Endodermal cell (in vitro differentiated cells): ENCODE measurements around the gene USHBP1. TPM values are rescaled to one million over a fixed set of nuclear protein-coding genes. Genes with fewer than 3 reads are reported as not detected.

Experiments
- DNase-seq: peaks from one replicate; pipeline ENCODE4 v3.0.0-alpha.2; 2017
- H3K27ac ChIP-seq: 2 replicates; pipeline ENCODE4 v1.5.1; 2013; ENCODE audit warnings: mild to moderate bottlenecking, low read depth, low read length, moderate library complexity
- H3K27me3 ChIP-seq: 2 replicates; pipeline ENCODE4 v1.6.1; 2013; ENCODE audit warnings: mild to moderate bottlenecking, low read length, moderate library complexity; ENCODE audit not compliant: insufficient read depth, control insufficient read depth, poor library complexity, severe bottlenecking
- H3K36me3 ChIP-seq: 2 replicates; pipeline ENCODE4 v1.7.0; 2013; ENCODE audit warnings: mild to moderate bottlenecking, low read length, moderate library complexity; ENCODE audit not compliant: control insufficient read depth, insufficient read depth
- H3K4me1 ChIP-seq: one replicate; pipeline ENCODE4 v1.7.0; 2013; ENCODE audit warnings: low read length; ENCODE audit not compliant: control insufficient read depth, insufficient read depth
- H3K4me3 ChIP-seq: 2 replicates; pipeline ENCODE4 v1.5.1; 2013; ENCODE audit warnings: mild to moderate bottlenecking, low read length, moderate library complexity
- H3K9ac ChIP-seq: 2 replicates; pipeline ENCODE4 v1.6.1; 2013; ENCODE audit warnings: mild to moderate bottlenecking, low read length, moderate library complexity; ENCODE audit not compliant: poor library complexity, severe bottlenecking; ENCODE audit errors: extremely low read depth
- H3K9me3 ChIP-seq: 2 replicates; pipeline ENCODE4 v1.6.1; 2013; ENCODE audit warnings: mild to moderate bottlenecking, low read length, moderate library complexity; ENCODE audit not compliant: control insufficient read depth
- H3K27ac Mint-ChIP-seq: 2 replicates; pipeline ENCODE4 v1.8.0; 2020; ENCODE audit warnings: mixed read lengths
- H3K27me3 Mint-ChIP-seq: 2 replicates; pipeline ENCODE4 v1.8.0; 2021; ENCODE audit warnings: mild to moderate bottlenecking, mixed read lengths; ENCODE audit not compliant: insufficient read depth
- H3K36me3 Mint-ChIP-seq: 2 replicates; pipeline ENCODE4 v1.8.0; 2020; ENCODE audit warnings: low read depth, mixed read lengths
- H3K4me1 Mint-ChIP-seq: 2 replicates; pipeline ENCODE4 v1.8.0; 2020; ENCODE audit warnings: mixed read lengths
- H3K4me3 Mint-ChIP-seq: 2 replicates; pipeline ENCODE4 v1.8.0; 2020; ENCODE audit warnings: mild to moderate bottlenecking, moderate library complexity, mixed read lengths
- H3K9me3 Mint-ChIP-seq: 2 replicates; pipeline ENCODE4 v1.8.0; 2020; ENCODE audit warnings: mild to moderate bottlenecking, mixed read lengths
- WGBS, 2 experiments: methylation state at CpG; one replicate each; pipeline versions ENCODE4 v1.1.5 to v1.1.7; 2013; ENCODE audit warnings: missing lambda C conversion rate in 2 of 2, mixed read lengths in 1 of 2; ENCODE audit not compliant: insufficient coverage in 1 of 2, insufficient read length in 1 of 2; 5-methylcytosine and 5-hydroxymethylcytosine counted together
- total RNA-seq, 2 donors: library from RNA; stranded (reverse); fragmentation: NEBNext Ultra II Directional in 1 of 2; extraction: Animal tissue kit (Norgen Biotek cat#: 25700) in 1 of 2; gene quantifications; 2 replicates in 1 of 2; 3 replicates in 1 of 2; pipeline ENCODE4 v1.2.1, GENCODE V29; 2021
- TF ChIP-seq, protein P1 (sequence below): fragments of 200-600 bp; sonication (generic); conservative IDR thresholded peaks from 2 replicates; pipeline ENCODE4 v1.5.0; 2021; ENCODE audit warnings: antibody characterized with exemption, mild to moderate bottlenecking

Gene USHBP1
- total RNA-seq, 2 donors from 2014 or later = 3.8 to 6.2 TPM

DNA sequence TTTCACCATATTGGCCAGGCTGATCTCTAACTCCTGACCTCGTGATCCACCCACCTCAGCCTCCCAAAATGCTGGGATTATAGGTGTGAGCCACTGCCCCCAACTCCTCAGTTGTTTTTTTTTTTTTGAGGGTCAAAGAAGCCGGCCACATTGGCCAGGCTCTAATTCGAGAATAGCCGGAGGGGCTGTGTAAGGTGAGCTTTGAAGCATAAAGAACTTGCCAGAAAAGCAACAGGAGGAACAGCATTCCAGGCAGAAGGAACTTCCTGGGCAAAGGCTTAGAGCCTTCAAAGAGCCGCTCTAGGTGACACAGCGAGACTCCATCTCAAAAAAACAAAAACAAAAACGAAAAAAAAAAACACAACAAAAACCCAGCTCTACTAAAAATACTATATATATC is 1.5 kb upstream of the USHBP1 start:
- peaks cover 15% of the 10 kb centered on the region for H3K36me3 ChIP-seq
- WGBS, 2 experiments = 91 to 92% methylated on average over 6 to 7 of the region's 7 CpGs
- H3K27me3 ChIP-seq = no peaks in the 10 kb centered on the region
- no peaks in the 10 kb centered on the region for H3K9me3 Mint-ChIP-seq
- H3K9ac ChIP-seq = no peak overlapping the region
- no peak for DNase-seq
- TF ChIP-seq, protein P1, sequence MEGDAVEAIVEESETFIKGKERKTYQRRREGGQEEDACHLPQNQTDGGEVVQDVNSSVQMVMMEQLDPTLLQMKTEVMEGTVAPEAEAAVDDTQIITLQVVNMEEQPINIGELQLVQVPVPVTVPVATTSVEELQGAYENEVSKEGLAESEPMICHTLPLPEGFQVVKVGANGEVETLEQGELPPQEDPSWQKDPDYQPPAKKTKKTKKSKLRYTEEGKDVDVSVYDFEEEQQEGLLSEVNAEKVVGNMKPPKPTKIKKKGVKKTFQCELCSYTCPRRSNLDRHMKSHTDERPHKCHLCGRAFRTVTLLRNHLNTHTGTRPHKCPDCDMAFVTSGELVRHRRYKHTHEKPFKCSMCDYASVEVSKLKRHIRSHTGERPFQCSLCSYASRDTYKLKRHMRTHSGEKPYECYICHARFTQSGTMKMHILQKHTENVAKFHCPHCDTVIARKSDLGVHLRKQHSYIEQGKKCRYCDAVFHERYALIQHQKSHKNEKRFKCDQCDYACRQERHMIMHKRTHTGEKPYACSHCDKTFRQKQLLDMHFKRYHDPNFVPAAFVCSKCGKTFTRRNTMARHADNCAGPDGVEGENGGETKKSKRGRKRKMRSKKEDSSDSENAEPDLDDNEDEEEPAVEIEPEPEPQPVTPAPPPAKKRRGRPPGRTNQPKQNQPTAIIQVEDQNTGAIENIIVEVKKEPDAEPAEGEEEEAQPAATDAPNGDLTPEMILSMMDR = no peak
- no peak overlapping the region for H3K4me3 Mint-ChIP-seq
- H3K4me1 Mint-ChIP-seq = peaks cover 7% of the 10 kb centered on the region
- H3K9me3 ChIP-seq = no peaks in the 10 kb centered on the region
- H3K27ac Mint-ChIP-seq = no peak overlapping the region
- H3K27me3 Mint-ChIP-seq = no peaks in the 10 kb centered on the region
- peaks cover 12% of the 10 kb centered on the region for H3K36me3 Mint-ChIP-seq
- H3K4me3 ChIP-seq = no peak overlapping the region
- no peak overlapping the region for H3K27ac ChIP-seq
- H3K4me1 ChIP-seq = no peaks in the 10 kb centered on the region

DNA sequence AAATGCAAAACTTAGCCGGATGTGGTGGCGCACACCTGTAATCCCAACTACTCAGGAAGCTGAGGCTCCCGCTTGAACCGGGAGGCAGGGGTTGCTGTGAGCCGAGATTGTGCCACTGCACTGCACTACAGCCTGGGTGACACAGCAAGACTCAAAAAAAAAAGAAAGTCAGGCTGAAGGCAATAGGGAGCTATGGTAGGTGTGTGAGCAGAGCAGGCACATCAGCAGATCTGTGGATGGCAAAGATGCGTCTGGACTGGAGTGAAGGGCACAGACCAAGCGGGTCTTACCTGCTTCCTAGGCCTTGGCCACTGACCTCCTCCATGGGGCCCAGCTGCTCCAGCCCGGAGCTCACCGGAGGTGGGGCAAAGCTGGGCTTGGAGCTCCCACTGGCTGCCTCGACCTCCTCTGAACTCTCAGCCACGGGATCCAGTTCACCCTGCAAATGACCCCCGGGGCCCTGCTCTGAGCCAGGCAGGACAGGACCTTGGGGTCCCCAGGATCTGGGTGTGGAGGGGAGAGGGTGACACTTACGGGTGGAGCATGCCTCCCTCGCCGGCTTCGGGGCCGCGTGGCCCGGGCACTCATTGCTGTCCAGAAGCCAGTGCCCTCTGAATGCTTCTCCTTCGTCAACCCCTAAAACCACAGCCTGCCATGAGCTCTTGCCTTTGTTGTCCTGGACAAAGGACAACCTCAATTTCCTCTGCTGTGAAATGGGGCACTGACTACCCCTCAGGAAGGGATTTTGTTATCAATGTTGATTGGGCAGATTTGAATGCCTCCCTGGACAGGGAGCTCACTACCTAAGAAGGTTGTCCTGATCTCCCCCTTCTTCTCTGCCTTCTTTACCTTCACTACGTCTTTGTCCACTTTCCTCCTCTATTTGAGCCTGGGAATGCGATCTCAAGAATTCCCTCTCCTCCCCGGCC is 569 bp downstream of the USHBP1 start:
- Histone ChIP-seq H3K4me3 (no peak overlapping the region), H3K9ac (no peak overlapping the region), H3K4me1 (no peaks in the 10 kb centered on the region), H3K27me3 (no peaks in the 10 kb centered on the region), H3K9me3 (no peaks in the 10 kb centered on the region), H3K36me3 (peaks cover 4% of the 10 kb centered on the region), H3K27ac (no peak overlapping the region)
- DNase-seq = no peak
- H3K36me3 Mint-ChIP-seq = peaks cover 2% of the 10 kb centered on the region
- H3K27ac Mint-ChIP-seq = peak overlapping the region; percentile 85
- H3K4me1 Mint-ChIP-seq = peaks cover 7% of the 10 kb centered on the region
- WGBS, 2 experiments = 85 to 93% methylated on average over 13 to 23 of the region's 23 CpGs
- H3K27me3 Mint-ChIP-seq = no peaks in the 10 kb centered on the region
- TF ChIP-seq, protein P1 = no peak
- H3K4me3 Mint-ChIP-seq = peak overlapping the region; percentile 18
- H3K9me3 Mint-ChIP-seq = no peaks in the 10 kb centered on the region

DNA sequence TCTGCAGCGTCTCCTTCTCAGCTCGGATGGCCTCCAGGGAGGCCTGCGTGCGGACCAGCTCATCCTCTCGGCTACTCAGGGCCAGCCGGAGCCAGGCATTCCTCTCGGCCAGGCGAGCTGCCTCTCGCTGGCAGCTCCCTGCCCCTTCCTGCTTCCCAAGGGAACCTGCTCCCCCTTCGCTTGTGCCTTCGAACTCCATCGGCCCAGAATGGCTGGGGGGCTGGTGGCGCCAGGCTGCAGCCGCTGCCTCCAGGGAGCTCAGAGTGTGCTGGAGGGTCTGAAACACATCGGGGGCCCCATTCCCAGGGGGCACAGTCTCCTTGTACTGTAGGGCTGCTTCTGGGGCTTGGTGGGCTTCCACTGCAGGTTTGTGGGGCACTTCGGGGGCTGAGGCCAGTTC is 2.0 kb downstream of the USHBP1 start:
- Mint-ChIP-seq H3K4me1 (peaks cover 6% of the 10 kb centered on the region), H3K27me3 (no peaks in the 10 kb centered on the region), H3K9me3 (no peaks in the 10 kb centered on the region), H3K27ac (no peak overlapping the region), H3K36me3 (peaks cover 3% of the 10 kb centered on the region), H3K4me3 (no peak overlapping the region)
- H3K4me1 ChIP-seq = no peaks in the 10 kb centered on the region
- no peak overlapping the region for H3K4me3 ChIP-seq
- H3K27me3 ChIP-seq = no peaks in the 10 kb centered on the region
- H3K9me3 ChIP-seq = no peaks in the 10 kb centered on the region
- DNase-seq = no peak
- WGBS, 2 experiments = 92 to 94% methylated on average over 2 to 16 of the region's 16 CpGs
- H3K36me3 ChIP-seq = no peaks in the 10 kb centered on the region
- TF ChIP-seq, protein P1 = no peak
- no peak overlapping the region for H3K9ac ChIP-seq
- H3K27ac ChIP-seq = peak overlapping the region; percentile 32
